Dedifferentiated amniotic fluid mesenchymal stem cell (primary cell): ENCODE results near the gene MRPL23.

Experiments
- DNase-seq: peaks from one replicate; pipeline ENCODE4 v3.0.0-alpha.2; 2016; ENCODE audit errors: extremely low spot score

MRPL23 gene

DNA sequence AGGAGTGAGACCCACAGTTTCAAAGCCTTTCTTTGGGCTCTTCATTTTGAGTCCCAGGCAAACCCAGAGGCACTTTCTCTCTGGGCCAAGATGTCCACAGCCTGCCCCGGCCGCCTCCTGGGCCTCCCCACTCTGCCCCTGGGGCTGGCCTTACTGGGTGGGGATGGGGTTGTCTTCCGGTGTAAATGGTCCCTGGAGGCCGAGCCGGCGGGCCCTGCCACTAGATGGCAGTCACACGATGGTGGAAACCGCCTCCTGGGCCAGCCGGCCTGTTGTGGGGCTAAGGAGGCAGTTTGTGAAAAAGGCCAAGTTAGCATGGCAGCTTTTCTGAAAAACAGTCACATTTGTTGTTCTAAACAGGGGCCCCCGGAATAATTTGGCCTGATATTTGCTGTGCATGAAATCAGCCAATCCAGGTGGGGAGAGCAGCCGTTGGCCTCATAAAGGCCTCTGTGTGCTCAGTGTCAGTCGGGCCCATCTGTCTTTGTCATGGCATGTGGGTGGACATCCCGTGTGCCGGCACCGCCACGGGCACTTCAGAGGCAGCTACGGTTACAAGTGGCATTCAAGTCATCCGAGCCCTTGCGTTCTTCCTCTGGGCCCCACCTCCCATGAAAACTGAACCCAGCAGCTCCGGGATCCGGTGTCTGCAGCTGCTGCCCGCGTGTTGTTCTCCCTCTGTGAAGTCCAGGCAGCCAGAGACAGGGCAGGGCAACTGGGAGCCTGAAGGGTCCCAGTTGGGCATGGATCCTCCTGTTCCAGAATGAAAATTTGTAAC, 6.5 kb downstream of the MRPL23 start:
- no peak for DNase-seq

DNA sequence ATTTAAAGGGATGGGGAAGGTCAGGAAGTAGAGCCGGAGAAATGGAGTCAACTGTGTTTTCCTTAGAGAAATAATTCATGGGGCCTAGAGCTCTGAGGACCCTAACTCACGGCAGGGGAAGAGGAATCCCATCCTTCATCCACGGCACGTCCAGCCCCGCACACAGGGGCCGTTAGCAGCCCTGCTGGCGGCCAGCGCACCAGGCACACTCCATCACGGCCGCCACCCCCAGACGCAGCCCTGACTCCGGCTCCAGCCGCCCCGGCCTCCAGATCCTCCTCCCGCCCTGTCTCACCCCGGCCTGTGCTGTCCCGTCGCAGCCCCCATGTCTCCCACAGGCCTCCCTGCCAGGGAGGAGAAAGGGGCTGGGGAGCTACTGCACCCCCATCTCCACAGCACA, 11.2 kb downstream of the MRPL23 start:
- DNase-seq, result no peak

DNA sequence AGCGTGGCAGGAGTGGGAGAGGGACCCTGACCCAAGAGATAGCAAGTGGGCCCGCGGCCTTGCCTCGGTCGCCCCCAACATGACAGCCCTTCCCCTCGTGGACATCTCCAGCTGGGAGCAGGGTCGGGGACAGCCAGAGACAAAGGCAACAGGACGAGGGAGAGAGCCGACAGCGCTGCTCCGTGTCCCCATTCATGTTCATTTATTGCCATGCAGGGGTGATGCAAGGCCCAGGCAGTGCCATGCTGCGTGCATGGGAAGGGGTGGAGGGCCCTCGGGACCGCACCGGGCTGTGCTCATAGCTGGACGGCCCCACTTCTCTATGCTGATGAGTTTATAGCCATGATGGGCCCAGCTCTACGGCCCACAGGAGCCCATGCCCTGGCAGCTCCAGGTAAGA, 12.7 kb downstream of the MRPL23 start:
- DNase-seq, result no peak

DNA sequence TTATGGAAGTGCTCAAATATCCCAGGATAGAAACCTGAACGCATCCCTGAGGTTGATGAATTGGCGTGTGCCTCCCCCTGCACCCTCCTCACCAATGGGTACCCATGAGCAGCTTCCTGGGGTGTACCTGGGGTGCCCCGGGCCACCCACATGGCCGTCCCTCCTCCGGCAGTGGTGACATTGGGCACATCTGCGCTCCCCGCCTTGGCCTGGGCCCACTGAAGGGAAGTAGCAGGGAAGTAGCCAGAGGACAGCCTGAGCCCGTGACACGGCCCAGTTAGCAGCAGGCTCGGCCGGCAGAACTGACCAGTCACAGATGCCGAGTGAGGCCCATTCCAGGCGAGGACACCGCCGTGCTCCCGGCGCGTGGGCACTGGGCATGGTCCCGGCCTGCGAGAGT, 16.7 kb downstream of the MRPL23 start:
- no peak for DNase-seq

DNA sequence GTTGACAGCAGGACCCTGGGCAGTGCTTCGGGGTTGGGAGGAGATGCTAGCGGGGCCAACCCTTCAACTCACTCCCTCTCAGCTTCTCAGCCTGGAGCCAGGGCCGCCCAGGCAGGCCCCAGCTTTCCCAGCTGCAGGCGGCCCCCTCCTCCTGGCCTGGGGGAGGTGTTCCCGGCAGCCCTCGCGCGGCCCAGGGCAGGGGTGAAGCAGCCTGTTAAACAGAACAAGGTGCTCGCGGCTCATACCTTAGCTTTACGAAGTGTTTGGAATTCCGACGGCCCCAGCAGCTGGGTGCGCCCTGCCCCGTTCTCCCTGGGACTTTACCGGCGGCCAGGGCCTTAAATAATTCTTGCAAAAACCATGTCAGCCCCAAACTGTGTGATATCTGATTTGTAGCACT, 17.2 kb downstream of the MRPL23 start:
- no peak for DNase-seq

DNA sequence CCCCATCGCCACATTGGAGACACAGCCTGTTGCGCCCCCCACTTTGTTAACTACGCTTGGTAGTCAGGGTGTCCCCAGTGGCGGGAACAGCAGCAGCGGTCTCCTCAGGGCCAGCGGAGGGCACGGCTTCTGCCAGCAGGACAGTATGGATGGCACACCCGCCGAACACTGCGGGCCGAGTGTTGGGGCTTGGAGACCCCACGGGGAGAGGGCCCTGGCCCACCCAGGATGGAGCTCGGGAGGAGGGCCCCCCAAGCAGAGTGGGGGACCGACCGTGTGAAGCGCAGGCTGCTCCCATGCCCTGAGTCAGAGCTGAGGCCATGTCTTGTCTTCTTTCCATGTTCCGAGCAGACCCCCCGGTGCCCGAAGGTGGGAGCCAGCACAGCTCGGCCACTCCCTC, 17.8 kb downstream of the MRPL23 start:
- DNase-seq, result no peak

DNA sequence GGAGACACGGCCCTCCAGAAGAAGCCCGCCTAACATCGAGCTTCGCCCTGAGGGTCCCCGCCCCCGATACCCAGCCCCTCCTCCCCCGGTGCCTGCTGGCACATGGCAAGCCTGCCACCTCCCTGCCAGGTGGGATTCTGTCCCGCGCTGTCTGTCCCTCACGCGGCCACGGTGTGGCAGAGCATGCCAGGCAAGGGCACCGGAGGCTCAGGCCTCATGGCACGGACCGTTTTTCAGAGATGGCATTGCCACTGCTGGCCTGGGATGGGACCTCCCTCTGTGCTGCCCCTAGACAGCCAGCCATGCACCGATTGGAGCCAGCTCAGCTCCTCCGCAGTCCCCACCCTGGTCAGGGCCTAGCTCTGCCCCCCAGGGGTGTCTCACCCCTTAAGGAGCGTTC, 19.4 kb downstream of the MRPL23 start:
- DNase-seq, result no peak

DNA sequence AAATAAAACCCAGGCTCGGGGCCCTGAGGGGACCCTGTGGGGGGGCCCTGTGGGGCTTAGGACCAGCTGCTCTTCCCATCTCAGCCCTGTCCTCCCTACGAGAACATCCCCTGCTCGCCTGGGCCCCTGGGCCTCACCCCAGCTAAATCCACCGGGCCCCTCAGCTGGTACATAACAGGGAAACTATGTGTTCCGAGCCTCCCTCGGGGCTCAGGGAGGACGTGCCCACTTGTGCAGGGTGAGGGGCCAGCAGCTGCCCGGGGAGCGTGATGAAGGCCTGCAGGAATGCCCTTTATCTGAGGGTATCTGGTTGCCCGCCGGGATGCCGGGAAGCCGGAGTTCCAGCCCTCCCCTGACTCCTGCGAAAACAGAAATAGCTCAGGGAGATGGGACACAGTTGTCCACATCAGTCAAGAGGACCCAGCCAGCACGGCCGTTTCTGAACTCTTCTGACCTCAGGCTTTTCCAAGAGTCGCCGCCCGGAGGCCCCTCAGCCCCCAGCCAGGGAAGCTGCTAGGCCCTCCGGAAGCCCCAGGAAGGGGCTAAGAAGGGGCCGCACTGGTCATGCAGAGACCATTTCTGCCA, 20.6 kb downstream of the MRPL23 start:
- no peak for DNase-seq

DNA sequence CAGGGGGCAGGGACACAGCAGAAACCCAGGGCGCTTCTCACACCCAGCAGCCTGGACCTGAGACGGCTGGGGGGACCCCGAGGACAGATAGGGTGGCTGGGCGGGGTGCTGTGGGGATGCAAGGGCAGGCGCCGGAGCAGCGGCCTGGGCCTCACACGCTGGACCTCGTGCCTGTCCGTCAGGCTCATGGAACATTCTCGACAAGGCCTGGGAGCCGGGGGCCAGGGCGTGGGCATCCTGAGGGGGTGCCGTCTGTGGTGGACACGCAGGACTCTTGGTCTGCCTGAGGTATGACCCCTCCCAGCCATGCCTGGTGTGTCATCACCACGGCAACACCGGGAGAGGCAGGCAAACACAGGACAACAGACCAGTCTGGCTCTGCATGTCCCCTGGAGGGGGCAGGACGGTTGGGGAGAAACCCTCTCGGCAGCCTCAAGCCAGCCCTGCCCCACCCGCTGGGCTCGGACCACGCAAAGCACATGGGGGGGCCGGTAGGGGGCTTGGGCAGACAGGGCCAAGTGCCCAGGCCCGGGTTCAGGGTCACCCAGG, 21.4 kb downstream of the MRPL23 start:
- DNase-seq, result no peak

DNA sequence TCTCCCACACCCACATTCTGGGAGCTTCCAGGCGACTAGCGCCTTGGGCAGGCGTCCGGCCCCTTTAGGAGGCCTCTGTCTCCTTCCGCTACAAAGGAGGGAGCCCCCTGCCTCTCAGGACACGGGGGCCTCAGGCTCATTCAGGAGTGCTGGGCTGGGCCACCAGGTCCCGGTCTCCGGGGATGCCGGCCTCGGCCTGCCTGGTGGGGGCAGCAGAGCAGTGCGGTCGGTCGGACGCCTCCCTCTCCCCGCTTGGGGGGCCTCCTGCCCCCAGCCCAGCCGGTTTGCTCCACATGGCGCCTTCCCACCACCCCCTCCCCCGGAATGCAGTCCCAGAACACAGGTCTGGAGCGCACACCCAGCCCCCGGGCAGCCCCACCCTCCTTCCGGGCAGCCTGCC, 21.9 kb downstream of the MRPL23 start:
- DNase-seq, result no peak

DNA sequence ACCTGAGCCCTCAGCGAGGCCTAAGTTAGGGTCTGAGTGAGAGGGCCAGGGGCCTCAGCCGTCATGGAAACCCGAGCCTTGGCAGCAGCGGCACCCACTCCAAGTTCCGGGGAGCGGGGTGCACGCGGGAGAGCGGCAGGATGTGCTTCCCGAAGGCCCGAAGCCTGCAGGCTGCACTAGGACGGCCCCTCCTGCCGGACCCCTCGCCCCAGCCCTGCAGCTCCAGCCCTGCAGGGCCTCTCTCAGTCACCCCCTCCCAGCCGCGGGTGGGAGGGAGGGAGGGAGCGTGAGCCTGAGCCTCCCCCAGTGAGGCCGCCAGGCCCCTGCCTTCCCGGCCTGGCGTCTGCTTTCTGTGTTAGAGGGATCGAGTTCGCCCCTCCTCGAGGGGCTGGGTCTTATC, 22.6 kb downstream of the MRPL23 start:
- DNase-seq, result no peak

DNA sequence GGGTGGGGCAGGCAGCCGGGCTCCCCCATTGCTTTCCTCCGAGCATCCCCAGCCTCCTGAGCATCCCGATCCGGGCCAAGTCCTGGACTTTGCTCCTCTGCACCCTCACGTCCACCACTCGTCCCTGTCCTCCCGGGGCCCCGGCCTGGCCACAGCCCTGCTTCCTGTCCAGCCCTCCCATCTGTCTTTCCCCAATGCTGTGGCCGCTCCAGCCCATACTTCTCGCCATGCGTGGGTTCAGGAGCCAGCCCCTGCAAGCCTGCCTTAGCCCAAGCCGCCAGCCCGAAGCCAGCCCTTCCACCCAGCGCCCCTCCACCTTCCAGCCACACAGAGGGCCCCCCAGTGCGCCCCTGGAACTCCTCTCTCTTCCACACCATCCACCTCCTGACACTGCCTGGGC, 23.8 kb downstream of the MRPL23 start:
- no peak for DNase-seq

DNA sequence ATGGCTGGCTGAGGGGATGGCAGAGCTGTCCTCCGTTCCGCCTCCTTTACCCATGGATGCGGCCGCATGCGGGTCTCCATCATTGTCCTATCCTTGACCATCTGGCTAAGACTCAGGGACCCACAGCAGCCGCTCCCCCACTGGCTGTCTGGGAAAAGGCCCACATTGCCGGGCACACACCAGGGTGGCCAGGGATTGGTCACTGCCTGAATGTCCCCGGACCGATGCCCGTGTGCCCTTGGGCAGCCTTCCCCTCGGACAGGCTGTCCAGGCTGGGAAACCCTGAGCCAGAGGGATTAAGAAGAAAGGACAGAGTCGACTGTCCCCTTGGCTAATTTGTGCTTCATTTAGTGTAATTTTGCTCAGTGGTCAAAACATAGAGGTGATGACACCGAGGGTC, 28.1 kb downstream of the MRPL23 start:
- DNase-seq, result no peak

DNA sequence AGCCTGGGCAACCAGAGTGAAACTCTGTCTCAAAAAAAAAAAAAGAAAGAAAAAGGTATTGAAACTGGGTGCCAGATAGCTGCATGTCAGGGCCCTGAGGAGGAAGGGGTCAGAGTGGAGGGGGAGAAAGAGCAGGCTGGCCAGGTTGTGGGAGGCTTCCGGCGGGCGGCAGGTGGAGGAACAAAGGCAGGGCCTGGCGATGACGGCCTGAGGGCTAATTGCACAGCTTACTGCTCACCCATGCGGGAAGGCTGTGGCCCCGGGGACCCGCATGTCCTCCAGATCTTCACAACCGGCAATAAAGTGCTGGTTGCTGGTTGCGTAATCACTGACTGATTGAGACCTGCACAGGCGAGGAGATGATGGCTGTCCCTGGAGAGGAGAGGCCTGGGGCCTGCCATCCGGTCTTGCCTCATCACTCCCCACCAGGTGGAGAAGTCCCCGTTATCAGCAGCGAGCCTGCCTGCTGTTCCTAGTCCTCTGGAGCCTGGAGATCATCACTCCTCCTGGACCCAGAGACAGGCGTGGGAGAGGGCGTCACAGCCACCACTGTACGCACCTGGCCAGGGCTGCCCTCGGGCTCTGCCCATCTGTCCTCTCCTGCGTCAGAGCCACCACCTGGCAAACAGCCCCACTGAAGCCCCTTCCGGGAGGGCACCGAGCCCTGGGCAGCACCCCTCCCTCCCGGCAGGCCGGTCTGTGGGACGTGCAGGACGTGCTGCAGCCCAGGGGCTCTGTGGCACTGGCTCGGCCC, 31.8 kb downstream of the MRPL23 start:
- DNase-seq, result no peak

DNA sequence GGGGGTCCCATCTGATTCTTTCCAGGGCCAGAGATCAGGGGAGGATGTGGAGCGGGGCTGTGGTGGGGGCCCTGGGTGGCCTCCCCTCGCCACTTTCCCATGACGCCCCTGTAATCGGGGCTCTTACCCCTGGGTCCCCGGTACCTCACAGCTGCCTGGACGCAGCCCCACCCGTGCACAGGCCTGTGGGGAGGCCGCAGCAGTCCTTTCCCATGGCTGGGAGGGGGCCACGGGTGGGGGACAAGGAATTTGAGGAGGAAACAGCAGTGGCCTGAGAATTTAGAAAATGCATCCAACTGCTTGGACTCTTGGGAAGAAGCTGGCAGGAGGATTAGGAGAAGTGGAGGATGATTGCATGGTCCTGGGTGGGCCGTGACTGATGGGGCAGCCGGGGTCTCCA, 32.5 kb downstream of the MRPL23 start:
- no peak for DNase-seq

DNA sequence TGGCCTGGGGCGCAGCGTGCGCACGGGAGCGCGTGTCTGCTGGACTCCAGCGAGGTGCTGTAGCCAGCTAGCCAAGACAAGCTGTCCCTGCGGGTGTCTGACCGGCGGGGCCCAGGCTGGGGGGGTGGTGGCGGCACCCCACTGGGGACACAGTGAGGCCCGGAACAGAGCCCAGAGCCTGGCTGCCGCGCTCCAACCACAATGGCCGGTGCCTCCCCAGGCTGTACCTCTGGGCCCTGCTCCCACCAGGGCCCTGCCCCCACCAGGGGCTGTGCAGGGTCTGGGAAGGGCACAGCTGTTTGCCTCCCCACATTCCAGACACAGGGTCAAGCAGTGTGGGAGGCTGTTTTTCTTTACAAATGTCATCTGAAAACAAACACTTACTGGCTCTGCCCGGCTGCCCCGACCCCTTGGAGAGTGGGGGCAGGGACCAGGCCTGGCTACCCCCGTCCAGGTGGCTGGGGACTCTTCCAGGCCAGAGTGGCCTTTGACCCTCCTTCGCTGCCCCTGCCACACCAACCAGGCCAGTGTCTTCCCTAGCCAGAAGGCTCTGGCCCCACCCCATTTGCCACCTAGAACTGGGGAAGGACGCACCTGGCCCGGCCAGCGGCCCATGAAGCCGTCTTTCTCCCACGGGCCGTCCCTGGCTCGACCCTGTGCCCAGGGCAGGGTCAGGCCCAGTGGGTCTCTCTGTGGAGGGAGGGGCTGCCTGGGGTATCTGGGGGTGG, 35.9 kb downstream of the MRPL23 start:
- DNase-seq, result no peak

DNA sequence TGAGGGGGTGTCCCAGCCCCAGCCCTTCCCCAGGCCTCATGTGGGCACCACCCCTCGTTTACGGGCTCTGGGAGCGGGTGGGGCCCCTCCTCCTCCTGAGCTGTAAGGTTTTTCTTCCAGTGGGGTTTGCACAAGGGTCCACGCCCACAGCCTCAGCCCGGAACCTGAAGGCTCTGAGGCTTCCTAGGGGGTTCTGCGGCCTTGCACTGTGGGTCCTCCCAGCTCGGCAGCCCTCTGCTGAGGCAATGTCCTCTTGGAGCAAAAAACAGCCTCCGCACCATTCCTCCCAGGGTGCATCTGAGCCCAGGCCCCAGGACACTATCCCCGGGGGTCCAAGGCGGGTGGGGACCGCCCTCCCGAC, 36.4 kb downstream of the MRPL23 start:
- no peak for DNase-seq

DNA sequence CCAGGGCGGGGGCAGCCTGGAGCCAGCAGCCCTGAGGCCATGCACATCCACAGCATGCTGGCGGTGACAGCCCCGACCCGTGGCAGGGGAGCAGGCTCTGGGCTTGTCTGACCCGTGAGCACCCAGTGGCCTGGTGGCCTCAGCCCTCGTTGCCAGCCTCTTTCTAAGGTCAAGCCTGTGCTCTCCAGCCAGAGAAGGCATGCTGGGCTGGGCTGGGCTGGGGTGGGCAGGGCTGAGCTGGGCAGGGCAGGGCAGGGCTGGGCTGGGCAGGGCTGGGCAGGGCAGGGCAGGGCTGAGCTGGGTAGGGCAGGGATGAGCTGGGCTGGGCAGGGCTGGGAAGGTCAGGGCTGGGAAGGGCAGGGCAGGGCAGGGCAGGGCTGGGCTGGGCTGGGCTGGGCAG, 39.9 kb downstream of the MRPL23 start:
- DNase-seq, result no peak

DNA sequence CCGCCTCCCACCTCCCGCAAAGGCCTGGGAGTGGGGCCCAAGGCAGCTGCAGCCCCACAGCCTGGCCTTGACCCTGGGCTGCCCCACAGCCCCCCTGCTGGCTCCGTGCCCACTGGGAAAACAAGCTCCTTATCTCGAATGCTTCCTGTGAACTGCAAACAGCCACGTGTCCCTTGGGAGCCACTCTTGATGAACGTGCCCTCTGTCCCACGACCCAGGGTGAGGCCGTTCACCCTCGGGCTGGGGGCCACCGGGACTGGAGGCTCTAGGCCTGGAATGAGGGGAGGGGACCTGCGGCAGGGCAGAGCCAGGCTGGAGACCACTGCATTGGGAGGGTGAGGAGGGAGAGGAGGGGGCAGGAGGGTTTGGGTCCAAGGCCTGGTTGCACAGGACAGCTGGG, 41.0 kb downstream of the MRPL23 start:
- no peak for DNase-seq

DNA sequence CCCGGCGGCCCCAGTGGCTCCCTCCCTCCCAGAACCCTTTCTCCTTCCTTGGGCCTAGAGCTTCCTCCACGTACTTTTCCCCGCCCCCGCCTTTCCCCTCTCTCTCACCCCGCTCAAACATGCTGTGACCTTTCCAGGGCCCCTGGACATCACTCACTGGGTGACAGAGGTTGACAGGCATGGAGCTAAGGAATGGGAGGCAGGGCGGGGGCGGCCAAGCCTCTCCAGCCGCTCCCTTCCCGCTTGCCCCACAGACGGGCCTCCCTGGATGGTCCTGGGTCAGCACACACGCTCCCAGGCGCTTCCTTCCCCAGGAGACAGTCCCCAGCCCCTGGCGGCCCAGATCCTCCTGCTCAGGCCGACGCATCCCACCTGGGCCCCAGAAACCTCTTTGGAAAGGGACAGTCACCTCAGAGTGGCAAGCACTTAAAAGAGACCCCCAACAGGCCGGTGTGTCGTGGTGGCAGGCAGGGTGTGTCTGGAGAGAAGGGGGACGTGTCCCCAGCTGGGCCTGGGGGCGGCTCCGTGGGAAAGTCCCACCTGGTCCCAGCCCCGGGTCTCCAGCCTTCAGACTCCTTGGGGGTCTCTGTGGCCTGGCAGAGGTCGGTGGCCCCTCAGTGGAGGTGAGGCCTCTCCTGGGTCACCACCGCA, 41.7 kb downstream of the MRPL23 start:
- no peak for DNase-seq

DNA sequence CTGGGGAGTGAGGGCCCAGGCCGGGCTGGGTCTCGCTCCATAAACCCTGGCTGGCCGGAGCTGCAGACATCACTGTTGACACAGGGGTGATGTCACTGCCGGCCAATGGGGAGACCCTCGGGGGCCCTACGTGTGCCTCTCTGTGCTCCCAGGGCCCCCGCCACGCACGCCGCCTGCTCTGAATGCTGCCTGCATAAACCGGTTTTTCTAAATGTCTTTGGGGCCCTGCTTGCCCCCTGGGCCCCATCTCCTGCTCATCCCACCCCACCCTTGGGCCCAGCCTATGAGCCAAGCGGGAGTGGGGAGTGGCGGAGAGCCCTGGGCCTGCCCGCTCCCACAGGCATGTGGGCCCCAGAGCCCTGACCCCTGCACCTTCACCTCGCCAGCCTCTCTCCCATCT, 42.8 kb downstream of the MRPL23 start:
- no peak for DNase-seq
